Right kidney (tissue), 1 donor: Measurements from ENCODE around the gene VEPH1.
A peak's percentile ranks its signal among the peaks of the same experiment; 100 is the strongest.
"Not testable (repeated sequence)": the region's sequence is repeated elsewhere in the genome, so short reads cannot be mapped to it uniquely, and the experiment has no call there.

Experiments
- DNase-seq: peaks from one replicate; pipeline ENCODE4 v3.0.0-alpha.2; 2016

VEPH1 gene

GRCh38 chr3:157387708-157388435, 115.3 kb downstream of the VEPH1 start:
- DNase-seq, result no peak

DNA sequence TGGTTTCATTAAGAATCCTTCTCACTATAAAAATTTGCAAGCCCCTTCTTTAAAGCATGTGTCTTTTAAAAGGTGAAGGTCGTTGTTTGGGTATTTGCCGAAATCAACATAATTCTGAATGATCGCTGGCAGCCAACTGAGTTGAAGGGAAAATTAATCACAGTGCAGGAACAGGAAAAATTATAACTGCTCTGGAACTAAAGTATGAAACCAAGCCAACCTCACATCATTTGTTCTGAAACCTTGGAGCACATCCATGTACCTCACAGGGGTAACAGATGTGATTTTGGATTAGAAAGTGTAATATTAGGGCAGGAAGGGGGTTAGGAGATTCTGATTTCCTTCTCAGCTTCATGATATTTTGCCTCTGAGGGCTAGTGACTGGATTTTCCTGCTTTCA, 118.7 kb downstream of the VEPH1 start:
- DNase-seq, result no peak

GRCh38 chr3:157384031-157384430, 119.2 kb downstream of the VEPH1 start:
- no peak for DNase-seq

DNA sequence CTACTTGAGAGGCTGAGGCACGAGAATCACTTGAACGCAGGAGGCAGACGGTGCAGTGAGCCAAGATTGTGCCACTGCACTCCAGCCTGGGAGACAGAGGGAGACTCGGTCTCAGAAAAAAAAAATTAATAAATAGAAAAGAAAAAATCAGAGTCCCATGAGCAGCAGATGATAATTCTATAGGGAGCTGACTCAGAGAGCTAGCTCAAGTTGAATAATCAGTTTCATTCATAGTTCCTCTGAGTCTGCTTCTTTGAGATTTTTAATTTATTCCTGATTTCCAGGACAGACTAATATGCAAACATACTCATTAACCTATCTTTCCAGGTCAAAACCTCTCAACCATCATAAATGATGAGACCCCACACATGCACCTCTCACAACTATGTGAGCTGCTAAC, 121.6 kb downstream of the VEPH1 start:
- no peak for DNase-seq

DNA sequence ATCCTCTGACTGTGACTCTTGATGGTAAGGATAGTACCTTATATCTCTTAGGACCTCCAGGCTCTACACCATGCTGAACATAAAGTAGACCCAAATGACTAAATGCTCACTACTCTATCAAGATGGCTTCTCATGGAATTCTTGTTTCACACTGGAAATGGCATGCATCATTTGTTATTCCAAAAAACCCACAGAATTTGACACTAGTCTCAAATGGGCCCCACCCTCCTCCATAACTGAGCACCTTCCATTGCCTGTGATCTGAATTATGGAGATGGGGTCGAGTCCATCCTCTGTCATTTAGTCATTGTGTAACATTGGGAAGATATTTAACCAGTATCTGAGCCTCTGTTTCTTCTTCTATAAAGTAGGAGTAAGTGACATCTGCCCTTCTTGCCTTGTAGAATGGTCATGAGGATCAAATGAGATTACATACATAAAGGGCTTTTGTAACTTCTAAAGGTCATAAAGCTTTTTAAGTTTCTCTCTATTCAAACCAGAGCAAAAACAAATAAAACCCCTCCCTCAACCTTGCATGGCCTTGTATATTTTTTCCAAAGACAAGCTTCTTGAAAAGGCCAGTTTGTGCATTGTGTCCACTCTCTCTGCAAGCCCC, 123.6 kb downstream of the VEPH1 start:
- no peak for DNase-seq

DNA sequence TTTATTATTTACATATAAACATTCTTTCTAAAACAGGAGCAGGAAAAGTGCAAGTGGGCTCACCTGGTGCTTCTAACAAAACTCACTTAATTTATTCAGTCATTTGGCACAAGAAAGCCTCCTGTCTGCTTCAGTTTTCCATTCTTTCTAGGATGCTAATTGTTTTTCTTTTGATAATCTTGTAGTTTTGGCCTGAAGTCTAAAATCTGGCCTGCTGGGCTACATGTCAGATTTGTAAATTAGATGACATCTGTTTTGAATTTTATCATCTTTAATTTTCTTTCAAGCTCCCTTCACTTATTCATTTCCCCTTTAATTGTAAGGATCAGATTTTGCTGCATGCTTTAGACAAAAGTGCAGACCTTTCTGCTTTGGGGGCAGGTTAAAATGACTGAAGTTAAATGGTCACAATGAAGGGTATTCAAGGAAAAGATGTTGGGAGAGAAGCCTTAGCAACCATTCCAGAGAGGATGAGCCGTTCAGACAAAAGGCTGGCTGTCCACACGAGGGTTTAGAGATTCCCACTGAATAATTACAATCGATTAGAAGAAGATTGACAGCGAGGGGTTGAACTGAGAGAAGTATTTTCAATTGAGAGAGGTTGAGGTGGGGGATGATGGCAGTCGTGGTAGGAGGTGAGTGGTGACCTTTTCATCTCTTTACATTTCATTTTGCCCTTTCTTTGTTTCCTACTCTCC, 126.5 kb downstream of the VEPH1 start:
- no peak for DNase-seq

- no peak for DNase-seq
Measured at GRCh38 chr3:157375342-157375986, 127.8 kb downstream of the VEPH1 start.

GRCh38 chr3:157374933-157375332, 128.3 kb downstream of the VEPH1 start:
- no peak for DNase-seq

DNA sequence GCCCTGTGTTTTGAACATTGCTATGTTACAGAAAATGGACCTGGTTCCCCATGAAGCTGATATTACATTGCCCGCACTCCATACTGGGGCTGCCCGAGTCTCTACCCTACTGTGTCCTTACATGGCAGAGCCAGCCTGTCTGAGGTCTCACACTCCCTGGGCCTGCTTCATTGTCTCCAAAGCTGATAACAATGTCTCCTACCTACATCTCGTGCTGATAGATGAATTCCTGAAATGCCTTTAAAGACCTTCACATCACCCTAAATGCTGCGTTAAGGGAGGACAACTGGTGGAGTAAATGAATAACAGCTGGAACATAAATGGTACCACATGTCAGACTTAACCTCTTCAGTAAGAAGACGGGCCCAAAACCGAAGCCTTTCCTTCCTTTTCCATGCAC, 129.4 kb downstream of the VEPH1 start:
- DNase-seq, result no peak

DNA sequence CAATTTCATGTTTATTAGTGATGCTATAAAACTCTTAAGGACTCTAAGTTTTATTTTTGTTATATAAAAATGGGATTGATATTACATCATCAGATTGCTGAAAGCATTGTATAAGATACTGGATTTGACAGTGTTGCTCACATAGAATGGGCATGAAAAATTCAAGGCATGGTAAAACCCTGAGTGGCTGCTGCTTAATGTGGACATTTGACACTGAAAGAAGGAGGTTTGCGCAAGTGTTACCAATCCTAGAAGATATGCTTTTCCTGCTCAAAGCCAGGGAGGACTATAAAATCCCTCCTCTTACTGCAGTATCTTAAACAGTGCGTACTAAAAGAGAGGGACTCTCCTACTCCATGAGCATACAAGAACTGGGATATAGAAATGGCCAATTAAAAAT, 132.3 kb downstream of the VEPH1 start:
- DNase-seq, result no peak

GRCh38 chr3:157369727-157370421, 133.3 kb downstream of the VEPH1 start:
- DNase-seq, result peak; percentile 5

DNA sequence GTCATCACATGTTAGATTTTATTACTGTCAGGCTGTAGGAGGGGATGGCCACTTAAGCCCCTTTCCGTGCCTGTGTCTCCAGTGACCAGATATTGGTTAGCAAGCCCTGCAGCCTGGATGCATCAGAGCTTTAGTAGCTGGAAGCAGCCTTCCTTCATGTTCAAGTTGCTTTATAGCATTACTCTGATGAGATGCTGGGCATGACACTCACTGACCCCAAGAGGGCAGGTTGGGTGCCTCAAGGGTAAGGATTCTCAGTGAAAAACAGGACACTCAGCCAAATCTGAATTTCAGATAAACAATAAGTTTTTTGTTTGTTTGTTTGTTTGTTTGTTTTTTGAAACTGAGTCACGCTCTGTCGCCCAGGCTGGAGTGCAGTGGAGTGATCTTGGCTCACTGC, 135.0 kb downstream of the VEPH1 start:
- no peak for DNase-seq

GRCh38 chr3:157363393-157363792, 139.8 kb downstream of the VEPH1 start:
- no peak for DNase-seq

DNA sequence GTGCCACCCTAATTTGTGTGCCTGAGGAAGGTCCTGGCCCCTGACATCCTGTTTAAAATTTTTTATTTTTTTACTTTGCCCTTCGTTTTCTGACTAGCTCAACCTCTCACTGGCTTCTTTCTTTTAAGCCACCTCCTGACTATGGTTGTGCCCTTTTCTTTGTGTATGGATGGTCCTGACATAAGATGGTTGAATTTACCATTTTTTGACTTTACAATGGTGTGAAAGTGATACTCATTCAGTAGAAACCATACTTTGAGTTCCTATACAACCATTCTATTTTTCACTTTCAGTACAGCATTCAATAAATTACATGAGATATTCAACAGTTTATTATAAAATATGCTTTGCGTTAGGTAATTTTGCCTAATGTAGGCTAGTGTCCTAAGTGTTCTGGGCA, 140.9 kb downstream of the VEPH1 start:
- DNase-seq, result no peak

DNA sequence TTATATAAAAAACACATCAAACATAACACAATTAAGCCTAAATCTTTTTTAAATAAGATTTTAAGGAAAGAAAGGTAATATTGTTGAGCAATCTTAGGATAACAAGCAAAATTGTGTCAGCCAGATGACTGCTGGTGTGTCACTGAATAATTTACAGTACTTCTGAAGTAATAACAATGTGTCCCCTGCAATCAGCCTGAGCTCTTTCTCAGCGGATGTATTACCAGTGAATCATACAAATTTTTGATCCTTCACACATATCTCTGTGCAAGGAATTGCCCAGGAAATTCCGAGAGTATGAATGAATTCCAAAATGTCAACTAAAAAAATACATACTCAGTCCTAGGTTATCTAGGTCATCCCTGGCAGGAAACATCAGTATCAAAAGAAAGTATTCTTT, 143.2 kb downstream of the VEPH1 start:
- DNase-seq, result no peak

- DNase-seq, result no peak
Measured at GRCh38 chr3:157356541-157356940, 146.7 kb downstream of the VEPH1 start.

DNA sequence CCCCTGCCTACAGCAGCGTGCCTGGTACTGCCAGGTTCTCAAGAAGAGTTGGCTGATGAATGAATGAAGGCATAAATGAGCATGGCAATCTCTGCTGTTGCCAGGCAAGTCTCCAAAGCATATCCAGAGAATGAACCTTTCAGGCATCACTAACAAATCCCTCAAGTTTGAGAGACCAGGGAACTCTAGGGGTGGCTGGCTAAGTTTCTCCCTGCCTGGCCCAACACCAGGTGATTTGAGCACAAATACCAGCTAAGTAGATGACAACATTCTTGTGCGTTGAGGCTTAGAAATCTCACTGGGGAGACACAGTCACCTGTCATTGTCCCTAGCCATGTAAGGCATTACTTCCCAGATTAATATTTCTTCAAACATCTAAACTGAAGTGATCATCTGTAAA, 147.9 kb downstream of the VEPH1 start:
- DNase-seq, result no peak

DNA sequence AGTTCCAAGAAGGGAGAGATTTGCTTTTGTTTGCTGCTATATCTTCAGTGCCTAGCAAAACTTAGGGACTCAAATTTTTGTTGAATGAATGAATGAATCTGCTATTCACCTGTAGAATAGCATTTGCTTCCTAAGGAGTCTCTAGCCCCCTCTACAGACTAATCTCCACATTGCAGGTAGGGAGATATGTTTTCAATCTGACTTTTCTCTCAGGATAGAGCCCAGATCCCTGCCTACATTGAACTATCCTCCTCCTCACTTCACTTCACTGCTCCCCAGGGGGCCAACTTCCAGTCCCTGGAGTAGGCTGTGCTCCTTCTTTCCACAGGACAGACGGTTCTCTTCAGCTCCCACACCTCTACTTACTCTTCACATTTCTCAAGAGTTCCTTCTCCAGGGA, 148.5 kb downstream of the VEPH1 start:
- no peak for DNase-seq

DNA sequence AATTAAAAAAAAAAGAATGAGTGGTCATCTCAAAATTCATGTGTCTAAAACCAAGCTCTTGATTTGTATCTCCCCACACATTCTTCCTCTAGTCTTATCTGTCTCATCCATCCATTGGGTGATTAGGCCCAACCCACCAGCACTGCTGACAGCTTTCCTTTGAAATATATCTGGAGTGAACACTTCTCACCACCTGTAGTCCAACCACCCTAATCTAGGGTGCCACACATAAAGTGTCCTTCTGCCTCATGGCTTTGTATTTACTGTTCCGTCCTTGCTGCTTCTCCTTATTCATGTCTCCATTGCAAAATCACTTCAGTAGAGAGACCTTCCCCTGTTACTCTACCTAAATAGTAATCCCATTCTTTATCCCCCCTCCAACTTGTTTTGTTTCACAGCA, 149.0 kb downstream of the VEPH1 start:
- DNase-seq, result no peak

GRCh38 chr3:157353652-157354051, 149.6 kb downstream of the VEPH1 start:
- no peak for DNase-seq

DNA sequence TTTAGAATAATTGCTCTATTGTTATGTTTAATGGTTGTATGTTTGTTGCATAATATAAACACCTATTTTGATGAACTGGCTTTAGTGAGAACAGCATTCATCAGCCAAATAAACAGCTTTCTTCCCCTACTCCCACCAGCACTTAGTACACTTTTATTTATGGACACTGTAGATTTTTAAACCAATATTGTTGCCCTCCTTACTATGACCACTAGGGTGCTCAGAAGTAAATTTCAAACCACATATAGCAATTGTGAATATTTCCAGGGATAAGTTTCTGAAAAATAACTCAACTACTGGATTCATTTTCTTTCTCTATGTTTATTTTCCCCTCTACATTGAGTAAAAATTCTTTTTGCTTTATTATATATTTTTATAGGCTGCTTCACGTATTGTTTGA, 151.2 kb downstream of the VEPH1 start:
- no peak for DNase-seq

DNA sequence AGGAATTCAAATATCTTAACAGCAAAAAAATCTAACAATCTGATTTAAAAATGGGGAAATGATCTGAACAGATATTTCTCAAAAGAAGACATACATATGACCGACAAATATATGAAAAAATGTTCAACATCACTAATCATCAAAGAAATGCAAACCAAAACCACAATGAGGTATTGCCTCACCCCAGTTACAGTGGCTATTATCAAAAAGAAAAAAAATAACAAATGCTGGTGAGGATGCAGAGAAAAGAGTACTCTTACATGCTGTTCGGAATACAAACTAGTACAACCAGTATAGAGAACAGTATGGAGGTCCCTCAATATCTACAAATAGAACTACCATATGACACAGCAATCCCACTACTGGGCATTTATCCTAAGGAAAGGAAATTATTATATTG, 152.6 kb downstream of the VEPH1 start:
- DNase-seq, result not testable (repeated sequence)
